Measurements from ENCODE around the gene PRDM4.

PRDM4 gene

GRCh38 chr12:107685360-107686248 is 75.3 kb downstream of the PRDM4 start, which contains the start of gene PWP1:
PWP1 (plus strand) TSS chr12:107685799; CDS start chr12:107685900, 101 bp downstream.
- DNase-seq: peak; percentile 99

DNA sequence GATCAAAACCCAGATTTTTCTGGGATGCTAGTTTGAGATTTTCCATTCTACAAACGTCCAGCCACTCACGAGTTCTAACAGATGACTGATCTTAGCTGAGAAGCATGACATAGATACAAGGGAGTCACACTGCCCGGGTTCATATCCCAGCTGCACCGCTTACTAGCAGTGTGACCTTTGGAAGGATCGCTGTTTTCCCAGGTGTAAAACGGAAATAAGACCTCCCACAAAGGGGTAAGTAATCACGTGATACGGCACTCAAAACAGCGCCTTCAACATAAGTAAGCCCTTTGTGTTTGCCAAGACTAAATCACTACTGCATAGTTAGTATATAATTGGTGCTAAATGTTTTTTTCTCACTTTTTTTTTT is 76.0 kb downstream of the PRDM4 start:
- no peak for DNase-seq

DNA sequence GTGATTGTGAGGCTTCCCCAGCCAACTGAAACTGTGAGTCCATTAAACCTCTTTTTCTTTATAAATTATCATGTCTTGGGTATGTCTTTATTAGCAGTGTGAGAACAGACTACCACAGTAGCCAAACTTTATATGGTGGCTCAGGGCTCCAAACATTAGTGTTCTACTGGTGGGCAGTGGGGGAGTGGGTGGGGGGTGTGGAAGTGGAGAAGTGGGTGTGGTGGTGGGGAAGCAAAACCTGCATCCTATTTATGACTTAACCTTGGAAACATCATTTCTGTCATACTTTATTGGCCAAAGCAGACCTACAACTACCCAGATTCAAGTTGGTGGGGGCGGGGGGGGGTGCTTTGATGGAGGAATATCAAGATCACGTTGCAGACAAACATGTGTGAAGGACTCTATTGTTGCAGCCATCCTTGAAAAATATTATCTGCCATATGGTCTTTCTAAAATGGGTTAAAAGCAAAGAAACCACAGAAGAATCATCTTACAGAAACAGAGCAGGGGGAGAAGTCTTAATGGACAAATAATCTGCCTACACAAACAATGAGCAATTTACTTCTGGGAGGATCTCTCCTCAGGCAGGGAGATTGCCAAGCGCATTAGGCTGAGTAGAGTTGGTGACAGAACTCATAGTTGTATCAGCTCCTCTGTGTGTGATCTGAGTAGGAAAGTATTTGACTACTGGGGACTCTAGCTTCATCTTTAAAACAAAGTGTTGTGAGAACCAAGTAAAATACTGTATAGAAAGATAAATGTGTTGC is 76.7 kb downstream of the PRDM4 start:
- no peak for DNase-seq
